Fibroblast of the conjunctiva (primary cell): Measurements from ENCODE around the gene MTA1.

Experiments
- DNase-seq: peaks from one replicate; pipeline ENCODE4 v3.0.0-alpha.2; 2010; ENCODE audit warnings: low read depth

MTA1 gene

DNA sequence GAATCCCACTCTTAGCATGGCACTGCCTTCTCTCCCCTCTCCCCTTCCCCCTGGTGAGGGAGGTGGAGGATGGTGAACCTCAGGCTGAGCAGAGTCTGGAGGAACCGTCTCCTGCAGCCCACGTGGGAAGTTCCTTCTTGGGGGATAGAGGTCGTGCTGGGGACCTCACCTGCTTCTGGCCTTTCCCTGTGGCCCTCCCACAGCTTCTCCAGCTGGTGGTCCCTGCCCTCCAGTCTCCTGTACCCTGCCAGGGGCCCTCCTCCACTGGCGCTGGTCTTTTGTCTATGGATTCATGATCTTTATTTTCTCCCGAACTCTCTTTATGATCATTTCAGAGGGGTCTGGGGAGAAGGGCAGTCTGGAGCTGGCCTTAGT, 9.0 kb upstream of the MTA1 start:
- DNase-seq: no peak

DNA sequence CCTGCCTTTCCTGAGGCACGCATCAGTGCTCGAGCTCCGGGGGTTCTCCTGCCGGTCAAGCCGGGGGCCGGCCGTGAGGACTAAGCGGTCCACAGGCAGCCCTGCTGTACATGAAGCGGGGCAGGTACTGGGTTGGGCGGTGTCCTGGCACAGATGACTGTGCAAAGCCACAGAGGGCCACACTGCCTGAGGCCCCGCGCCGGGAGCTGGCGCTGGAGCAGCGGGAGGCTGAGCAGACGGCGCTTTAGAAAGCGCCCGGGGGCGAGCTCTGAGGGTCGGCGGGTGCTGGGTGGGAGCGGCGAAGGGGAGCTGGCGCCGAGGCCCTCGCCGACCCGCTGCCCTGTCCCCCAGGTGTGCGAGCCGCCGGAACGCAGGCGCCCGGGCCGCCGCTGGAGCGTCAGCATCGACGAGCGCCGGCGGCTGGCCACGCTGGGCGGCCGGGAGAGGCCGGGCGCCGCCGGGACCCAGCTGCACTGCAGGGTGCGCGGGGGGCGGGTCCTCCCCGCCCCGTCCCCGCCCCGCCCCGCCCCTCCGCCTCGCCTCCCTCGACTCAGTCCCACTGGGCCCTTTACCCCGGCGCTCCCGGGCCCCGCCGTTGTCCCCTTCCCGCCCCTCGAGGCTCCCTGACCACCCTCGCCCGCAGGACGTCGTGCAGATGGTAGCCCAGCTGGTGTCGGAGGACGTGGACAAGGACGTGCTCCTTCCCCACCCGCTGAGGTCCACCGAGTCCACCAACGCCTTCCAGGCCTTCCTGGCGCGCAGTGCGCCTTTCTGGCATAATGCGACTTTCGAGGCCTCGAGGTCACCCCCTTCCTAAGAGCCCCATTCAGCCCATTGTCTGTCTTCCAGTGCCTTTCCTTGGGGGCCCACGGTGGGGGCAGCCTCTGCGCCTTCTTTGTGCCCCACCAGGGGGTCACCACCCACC, 8.3 kb upstream of the MTA1 start:
- no peak for DNase-seq

DNA sequence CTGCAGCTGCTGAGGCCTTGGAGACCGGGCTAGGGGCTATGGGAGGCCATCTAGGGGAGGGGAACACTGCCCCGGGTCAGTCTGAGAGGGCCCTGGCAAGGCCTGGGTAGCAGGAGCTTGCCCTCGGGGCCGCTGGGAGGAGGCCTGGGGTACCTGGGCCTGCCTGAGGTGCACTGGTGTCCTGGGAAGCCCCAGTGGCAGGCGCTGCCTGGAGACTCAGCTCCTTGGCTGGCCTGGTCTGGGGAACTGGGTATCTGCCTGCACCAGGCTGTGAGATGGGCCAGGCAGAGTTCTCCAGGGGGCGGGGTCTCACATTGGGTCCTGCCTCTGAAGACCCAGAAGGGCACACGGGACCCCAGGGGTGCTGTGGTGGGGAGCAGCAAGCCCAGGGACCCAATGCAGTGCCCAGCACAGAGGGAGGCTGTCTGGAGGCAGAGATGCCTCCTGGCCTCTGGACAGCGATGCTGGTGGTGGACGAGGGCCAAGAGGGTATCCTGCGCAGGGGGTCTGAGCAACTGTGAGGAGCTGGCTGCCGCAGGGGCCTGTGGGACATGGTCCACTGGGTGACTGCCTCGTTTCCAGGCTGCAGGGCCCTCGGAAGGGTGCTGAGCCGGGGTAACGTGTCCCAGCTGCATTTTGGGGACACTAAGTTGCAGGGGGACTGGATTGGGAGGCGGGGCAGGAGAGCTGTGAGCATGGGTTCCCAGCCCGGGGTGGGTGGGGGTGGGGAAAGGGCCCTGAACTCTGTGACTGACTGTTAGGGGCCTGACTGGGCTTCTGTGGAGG, 7.4 kb upstream of the MTA1 start:
- no peak for DNase-seq

DNA sequence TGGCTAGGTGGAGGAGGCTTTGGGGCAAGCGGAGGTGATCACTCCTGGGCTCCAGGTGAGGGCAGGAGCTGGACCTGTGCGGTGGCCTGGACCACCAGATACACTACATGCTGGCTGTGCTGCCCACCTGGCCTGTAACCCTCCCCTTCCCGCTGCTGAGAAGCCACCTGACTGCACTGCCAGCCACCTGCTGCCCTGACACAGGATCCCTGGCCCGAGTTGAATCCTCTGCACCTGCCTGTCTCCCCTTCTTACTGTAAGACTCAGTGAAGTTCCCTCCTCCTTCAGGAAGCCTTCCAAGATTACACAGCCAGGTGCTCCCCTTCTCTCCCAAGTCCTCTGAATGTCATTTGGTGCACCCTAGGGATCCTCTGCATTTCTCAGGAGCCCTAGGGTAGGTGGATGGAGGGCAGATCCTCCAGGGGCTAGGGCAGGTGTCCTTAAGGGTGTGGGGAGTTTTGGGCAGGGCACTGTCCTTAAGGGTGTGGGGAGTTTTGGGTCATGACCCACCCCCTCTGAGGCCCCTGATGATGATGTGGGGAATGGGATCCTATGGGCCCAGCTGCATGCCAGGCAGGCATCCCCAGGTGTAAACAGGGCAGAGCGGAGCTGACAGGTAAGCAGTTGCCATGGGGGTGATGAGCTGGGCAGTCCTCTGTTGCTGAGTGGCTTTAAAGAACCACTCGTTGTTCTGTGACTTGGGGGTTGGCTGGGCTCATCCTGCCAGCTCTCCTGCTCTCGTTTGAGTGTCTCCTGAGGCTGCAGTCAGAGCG, 6.7 kb upstream of the MTA1 start:
- no peak for DNase-seq

DNA sequence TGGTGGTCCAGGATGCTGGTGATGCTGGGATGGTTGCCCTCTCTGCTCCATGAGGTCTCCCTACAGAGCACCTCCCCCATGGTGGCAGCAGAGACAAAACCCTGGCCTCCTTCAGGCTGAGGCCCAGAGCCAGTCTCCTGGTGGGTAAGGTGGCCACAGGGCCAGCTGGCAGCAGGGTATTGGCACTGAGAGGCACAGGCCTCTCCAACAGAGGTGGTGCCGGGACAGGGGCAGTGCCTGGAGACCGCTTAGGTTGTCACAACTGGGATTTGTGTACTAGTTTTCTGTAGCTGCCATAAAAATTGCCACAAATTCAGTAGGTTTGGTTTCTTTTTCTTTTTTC, 6.1 kb upstream of the MTA1 start:
- DNase-seq: no peak

DNA sequence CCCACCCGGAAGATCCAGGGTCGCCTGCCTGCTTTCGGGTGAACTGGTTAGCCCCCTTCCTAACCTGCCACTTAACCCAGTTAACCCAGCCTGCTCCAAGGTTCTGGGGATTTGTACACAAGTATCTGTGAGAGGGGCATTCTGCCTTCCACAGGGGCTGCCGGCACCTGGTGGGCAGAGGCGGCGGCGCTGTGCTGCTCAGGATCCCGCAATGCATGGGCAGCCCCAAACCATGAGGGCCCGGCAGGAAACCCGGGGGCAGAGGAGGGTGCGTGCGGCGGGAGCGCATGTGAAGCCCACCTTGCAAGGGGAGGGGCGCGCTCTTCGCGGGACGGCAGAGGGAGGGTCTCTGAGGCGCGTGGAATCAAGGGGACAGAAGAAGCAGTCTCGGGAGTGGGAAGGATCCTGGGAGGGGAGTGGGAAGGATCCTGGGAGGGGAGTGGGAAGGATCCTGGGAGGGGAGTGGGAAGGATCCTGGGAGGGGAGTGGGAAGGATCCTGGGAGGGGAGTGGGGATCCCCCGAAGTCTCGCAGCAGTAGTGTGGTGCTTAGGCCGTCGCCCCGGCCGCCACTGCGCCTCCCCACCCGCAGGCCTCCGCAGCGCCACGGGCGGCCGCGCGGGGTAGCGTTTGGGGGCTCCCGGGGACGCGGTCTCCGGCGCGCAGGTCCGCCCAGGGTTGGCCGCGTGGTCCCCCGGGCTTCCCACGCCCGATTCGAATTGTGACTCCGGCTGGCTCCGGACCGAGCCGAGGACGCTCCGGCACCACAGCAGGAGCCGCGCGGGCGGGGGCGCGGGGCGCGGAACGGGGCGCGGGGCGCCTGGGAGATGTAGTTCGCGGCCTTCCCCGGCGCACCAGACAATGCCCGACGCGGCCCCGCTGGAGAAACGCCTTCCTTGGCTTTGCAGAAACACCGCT, 4.9 kb upstream of the MTA1 start:
- DNase-seq: peak; percentile 34

DNA sequence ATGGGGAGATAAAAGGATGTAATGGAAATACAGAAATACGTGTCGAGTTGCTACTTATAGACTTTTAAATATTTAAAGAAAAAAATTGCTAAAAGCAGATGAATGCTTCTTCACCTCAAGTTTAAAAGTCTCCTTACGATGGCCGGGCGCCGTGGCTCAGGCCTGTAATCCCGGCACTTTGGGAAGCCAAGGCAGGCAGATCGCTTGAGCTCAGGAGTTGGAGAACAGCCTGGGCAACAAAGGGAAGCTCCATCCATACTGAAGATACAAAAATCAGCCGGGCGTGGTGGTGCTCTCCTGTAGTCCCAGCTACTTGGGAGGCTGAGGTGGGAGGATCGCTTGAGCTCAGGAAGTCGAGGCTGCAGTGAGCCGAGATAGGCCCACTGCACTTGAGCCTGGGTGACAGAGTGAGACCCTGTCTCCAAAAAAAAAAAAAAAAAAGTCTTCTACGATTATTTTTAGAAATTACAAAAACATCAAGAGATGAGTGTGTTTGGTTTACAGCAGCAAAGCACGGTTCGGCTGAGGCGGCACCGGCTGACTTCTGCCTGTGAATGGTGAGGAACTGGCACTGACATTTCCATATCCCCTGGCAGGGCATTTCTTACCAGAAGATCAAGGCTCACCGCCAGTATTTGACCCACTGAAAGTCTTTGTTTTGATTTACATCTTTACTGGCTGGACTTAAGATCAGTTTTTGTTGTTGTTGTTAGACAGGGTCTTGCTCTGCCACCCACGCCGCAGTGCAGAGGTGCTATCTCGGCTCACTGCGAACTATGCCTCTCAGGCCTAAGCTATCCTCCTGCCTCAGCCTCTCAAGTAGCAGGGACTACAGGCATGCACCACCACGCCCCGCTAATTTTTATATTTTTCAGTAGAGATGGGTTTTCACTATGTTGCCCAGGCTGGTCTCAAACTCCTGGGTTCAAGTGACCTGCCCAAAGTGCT, 3.9 kb upstream of the MTA1 start:
- DNase-seq: no peak

DNA sequence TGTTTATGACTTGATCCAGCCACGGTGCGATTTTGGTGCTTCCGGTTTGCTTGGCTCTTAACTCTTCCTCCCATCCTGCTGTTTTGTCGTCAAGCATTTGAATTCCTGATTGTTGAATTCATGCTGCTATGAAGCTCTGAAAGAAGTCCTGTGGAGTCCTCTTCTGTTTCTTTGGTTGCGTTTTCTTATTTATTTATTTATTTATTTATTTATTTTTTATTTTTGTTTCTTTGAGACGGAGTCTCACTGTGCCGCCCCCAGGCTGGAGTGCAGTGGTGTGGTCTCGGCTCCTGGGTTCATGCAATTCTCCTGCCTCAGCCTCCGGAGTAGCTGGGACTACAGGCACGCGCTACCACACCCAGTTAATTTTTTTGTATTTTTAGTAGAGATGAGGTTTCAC, 3.0 kb upstream of the MTA1 start:
- no peak for DNase-seq

DNA sequence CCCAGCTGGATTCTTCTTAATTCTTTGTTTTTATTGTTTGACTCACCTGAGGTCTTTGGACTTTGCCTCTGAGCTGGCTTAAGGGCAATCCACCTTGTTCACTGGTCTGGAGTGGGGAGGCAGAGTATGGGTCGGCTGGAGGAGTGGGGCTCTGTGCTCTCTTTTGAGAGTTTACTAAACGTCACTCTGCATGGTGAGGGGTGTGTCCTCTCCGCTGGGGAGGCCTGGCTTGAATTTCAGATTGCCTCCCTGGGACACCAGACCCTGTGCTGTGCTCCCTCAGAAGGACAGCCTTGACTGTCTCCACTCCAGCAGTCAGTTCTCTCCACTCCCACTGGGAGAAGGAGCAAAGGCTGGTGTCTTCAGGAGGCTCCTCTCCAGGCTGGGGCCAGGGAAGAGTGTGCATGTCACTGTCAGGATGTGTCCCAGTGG, 1.9 kb upstream of the MTA1 start:
- no peak for DNase-seq

DNA sequence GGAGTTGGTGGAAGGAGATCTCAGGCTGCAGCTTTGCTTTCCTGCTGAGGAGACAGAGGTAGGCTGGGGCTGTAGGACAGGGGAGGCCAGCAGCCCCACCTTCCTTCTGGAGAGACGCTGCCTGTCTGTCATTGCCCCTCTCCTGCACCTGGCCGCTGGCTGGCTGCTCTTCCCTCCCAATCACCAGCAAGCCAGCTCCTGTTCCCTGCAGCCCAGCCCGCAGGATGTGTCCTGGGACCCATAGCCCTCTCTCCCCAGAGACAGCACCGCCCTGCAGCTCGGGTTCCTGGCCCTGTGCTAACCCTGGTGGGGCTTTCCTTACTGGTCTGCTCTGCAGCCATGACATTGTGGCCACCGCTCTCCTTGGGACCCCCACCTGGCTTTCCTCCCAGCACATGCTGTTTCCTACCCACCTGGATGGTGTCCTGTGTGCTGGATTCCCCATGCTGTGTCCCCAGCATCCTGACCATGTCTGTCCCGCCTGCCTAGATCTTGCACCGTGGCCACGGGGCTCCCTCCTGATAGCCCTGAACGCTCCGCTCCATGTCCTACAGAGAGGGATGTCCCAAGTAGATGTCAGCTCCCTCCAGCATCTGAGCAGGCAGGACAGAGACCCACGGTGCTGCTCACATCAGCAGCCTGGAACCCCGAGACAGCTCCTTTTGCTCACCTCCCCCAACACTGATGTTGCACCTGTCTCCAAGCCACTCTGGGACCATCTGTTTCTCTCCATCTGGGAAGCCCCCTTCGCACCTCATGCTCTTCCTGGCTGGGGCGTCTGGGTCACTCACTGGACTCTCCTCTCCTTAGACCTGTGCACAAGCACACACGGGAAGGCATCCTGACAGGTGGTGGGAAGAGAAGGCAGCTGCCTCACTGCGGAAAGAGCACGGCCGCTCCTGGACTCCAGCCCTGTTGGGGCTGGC, 1.1 kb upstream of the MTA1 start:
- no peak for DNase-seq

DNA sequence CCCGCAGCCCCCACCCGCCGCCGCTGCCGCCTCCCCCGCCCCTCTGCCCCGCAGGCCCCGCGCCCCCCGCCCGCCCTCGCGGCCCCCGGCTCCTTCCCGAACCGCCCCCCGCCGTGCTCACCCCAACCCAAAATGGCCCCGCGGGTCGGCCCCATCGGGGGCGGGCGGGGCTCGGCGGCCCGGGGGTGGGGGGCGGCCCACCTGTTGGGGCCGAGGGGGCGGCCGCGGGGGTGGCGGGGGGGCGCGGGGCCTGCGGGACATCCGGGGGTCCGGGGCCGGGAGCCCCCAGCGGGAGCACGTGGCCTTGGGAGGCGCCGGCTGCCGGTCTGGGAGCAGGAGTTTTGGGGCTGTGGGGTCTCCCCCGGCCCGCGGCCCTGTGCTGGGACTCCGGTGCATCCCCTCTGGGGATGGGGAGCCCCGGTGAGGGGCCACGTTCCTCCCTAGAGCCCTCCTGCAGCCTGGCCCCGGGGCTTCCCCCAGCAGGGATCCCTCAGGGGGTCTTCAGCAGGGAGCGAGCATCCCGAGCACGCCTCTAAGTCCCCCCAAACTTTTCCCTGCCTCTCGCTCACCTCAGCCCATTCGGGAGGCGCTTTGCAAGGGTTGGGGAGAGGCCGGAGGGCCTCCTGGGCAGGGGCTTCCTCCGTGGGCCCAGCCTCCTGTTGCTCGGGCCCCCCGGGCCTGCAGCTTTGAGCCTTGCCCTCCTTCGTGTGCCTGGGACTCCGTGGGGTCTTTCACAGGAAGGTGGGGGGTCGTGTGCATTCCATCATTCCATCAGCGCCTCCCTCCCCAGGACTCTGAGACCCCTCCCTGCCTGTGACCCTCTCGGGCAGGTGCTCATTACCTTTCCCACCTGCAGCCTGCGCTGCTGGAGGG, 710 bp downstream of the MTA1 start:
- DNase-seq: no peak

DNA sequence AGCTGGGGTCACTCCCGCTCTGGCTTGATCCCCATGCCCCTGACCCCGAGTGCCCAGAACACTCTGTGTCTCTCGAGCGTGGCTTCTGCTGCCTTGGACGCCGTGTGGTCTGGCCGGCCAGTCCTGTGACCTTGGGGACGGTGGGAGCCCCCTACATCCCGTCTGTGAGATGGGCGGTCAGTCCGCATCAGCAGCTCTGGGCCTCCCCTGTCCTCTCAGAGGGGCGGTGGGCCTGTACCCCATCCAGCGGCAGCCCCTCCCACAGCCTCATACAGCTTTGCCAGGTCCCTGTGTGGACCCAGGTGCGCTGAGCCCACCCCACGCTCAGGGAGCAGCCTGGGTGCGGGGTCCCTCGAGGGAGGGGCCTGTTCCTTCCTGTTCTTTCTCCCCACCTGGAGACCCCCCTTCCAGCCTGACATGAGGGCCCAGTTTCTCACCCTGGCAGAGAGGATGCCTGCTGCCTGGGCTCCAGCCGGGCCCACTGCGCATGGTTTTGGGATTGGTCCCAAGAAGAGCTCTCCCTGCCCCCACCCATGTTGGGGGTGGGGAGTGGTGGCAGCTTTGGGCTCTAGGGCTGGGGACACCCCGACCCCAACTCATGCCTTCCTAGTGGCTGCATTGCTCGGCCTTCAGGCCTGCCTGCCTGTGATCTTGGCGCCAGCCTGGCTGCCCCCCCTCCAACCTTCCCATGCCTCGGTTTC, 1.5 kb downstream of the MTA1 start:
- no peak for DNase-seq

DNA sequence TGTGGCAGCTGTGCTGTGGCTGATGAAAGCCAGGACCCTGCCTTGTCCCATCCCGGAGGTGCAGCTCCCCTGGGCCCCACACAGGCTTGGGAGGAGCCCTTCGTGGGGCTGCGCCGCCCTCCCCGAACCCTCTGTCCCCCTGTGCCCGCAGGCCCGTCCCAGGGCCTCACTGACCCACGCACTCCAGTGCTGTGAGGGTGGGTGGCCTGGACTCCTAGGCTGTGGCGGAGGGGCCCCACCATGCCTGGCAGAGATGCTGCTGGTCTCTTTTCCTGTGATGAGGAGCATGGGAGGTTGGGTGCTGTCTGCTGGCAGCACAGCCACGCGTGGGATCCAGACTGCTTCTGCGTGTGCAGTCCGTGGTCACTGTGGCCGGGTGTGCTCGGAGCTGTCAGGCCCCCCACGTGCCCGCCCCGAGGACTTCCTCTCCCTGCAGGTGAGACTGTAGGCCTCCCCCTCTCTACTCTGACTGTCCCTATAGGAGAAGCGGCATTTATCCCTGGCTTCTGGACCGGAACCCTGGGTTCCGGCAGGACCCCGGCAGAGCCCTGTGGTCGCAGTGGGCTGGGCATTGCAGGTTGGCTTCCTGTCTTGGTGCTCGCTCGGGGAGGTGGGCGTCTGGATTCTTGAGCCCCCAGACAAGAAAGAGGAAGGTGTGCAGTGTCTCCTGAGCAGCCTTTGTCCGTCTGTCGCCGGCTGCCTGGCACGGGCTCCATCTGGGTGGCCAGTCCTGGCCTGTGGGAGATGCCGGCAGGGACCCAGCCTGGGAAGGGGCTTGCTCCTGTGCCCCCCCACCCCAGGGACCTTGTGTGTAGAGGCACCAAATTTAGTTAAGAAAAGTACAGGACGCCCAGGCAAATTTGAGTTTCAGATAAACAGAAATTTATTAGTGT, 2.3 kb downstream of the MTA1 start:
- no peak for DNase-seq

DNA sequence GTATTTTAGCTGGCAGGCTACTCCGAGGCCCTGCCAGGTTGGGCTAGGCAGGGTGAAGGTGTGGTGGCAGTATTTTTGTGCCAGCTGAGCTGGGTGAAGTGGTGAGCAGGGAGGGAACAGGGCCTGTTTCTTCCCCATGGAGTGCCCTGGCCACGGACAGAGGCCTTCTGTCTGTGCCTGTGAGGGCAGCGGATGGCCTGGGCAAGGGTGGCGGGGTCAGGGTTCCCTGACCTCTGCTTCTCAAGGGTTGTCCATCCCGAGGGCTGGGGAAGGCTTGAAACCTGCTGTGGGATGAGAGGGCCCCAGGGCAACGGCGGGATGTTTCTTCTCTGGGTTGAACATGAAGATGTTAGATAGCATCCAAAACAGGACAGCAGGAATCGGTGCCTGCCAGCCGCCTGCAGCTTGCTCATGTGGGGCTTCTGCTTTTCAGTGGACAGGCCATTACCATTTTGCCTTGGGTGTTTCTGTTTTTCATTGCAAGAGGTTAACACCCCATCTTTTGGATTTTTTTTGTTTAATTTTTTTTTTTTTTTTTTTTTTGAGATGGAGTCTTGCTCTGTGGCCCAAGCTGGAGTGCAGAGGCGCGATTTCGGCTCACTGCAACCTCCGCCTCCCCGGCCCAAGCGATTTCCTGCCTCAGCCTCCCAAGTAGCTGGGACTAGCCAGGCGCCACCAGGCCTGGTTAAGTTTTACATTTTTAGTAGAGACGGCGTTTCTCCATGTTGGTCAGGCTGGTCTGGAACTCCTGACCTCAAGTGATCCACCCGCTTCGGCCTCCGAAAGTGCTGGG, 3.3 kb downstream of the MTA1 start:
- no peak for DNase-seq

DNA sequence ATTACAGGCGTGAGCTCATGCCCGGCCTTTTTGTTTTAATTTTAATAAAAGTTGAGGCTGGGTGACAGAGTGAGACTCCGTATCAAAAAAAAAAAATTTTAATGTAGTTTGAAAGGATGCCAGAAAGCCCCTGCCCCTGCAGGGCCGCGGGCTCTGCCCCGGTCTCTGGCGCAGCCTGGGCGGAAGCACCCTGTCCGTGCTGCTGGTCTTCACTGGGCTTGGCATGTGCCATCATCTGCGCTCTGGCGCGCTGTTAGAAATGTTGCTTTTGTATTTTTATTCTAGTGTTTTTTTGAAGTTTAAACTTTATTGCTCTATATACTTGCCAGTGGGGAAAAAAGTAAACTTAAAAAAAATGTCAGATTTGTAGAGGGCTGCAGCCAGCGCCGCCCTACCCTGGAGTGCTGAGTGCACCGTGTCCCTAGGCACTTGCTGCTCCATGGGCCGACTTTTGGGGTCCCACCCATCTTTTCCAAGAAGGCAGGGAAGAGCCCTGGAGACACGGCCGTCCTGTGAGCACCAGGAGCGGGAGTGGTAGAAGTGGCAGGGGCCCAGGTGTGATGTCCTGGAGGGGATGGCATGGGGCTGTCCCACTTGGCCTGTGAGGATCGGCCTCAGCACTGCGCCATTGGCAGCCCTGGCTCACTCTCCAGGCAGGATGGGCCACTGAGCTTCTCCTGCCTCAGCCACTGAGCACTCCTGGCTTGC, 4.0 kb downstream of the MTA1 start:
- DNase-seq: no peak
